OCI-LY7 (cell line): ENCODE measurements around the gene REN.

ENCODE experiments used
- EZH2phosphoT487 ChIP-seq: fragments of 200-600 bp; sonication (generic); IDR thresholded peaks from 2 replicates; pipeline ENCODE4 v1.6.1; 2018; ENCODE audit warnings: low read depth, borderline replicate concordance, mild to moderate bottlenecking, mixed run types, antibody characterized with exemption, low read length, moderate library complexity, mixed read lengths
- TF ChIP-seq, protein P1 (sequence below): fragments of 200-600 bp; sonication (generic); conservative IDR thresholded peaks from 2 replicates; pipeline ENCODE4 v1.5.1; 2014; ENCODE audit warnings: mild to moderate bottlenecking, antibody characterized with exemption, low read length, moderate library complexity, mixed read lengths

DNA sequence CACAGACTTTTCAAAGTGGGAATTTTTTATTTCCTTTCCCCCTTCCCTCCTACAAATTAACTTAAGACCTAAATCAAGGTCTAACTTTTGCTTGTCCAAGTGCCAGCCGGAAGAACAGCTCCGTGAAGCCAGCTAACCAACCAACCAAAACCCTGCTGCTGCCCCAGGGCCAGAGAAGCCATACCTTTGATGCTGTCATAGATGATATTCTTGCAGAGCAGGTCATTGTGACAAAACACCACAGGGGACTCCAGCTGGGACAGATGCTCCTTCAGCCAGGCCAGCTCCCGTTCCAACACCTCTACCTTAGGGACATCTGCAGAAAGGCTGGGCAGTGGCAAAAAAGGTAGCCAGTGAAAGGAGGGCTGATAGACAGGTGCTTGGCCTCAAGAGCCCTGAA lies 25.0 kb downstream of the REN start:
- TF ChIP-seq, protein P1, sequence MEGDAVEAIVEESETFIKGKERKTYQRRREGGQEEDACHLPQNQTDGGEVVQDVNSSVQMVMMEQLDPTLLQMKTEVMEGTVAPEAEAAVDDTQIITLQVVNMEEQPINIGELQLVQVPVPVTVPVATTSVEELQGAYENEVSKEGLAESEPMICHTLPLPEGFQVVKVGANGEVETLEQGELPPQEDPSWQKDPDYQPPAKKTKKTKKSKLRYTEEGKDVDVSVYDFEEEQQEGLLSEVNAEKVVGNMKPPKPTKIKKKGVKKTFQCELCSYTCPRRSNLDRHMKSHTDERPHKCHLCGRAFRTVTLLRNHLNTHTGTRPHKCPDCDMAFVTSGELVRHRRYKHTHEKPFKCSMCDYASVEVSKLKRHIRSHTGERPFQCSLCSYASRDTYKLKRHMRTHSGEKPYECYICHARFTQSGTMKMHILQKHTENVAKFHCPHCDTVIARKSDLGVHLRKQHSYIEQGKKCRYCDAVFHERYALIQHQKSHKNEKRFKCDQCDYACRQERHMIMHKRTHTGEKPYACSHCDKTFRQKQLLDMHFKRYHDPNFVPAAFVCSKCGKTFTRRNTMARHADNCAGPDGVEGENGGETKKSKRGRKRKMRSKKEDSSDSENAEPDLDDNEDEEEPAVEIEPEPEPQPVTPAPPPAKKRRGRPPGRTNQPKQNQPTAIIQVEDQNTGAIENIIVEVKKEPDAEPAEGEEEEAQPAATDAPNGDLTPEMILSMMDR = no peak
- TF ChIP-seq EZH2phosphoT487 = no peak
